GM19467 (cell line): ENCODE data around the gene GRHL1.

ENCODE experiments used
- ATAC-seq: cut with Tn5 transposase; IDR thresholded peaks from one replicate; pipeline ENCODE4 v1.9.1; 2021; ENCODE audit warnings: mild to moderate bottlenecking, moderate library complexity; ENCODE audit not compliant: unreplicated experiment

GRHL1 gene

GRCh38 chr2:9949239-9949991 is 2.1 kb upstream of the GRHL1 start:
- no peak for ATAC-seq

- no peak for ATAC-seq
These were observed 1.4 kb upstream of the GRHL1 start for GRCh38 chr2:9949992-9950520.

GRCh38 chr2:9950521-9951271 is 797 bp upstream of the GRHL1 start:
- ATAC-seq: peak; percentile 34

GRCh38 chr2:9951272-9951521 is 296 bp upstream of the GRHL1 start:
- no peak for ATAC-seq

- no peak for ATAC-seq
These were observed 819 bp downstream of the GRHL1 start for GRCh38 chr2:9952286-9952737.

- no peak for ATAC-seq
These were observed 1.5 kb downstream of the GRHL1 start for GRCh38 chr2:9952856-9953503.

GRCh38 chr2:9954136-9954535 is 2.6 kb downstream of the GRHL1 start:
- no peak for ATAC-seq

- ATAC-seq: no peak
These were observed 6.6 kb downstream of the GRHL1 start for GRCh38 chr2:9958057-9958456.

- no peak for ATAC-seq
These were observed 7.8 kb downstream of the GRHL1 start for GRCh38 chr2:9959262-9959661.

GRCh38 chr2:9961013-9961412 is 9.5 kb downstream of the GRHL1 start:
- ATAC-seq: no peak

- ATAC-seq: no peak
These were observed 13.0 kb downstream of the GRHL1 start for GRCh38 chr2:9964334-9964980.

- ATAC-seq: no peak
These were observed 13.8 kb downstream of the GRHL1 start for GRCh38 chr2:9965119-9965822.

GRCh38 chr2:9966491-9967022 is 15.1 kb downstream of the GRHL1 start:
- no peak for ATAC-seq

- ATAC-seq: no peak
These were observed 15.7 kb downstream of the GRHL1 start for GRCh38 chr2:9967053-9967775.

- no peak for ATAC-seq
These were observed 17.3 kb downstream of the GRHL1 start for GRCh38 chr2:9968553-9969497.

GRCh38 chr2:9970200-9971044 is 18.9 kb downstream of the GRHL1 start:
- no peak for ATAC-seq

- ATAC-seq: no peak
These were observed 19.8 kb downstream of the GRHL1 start for GRCh38 chr2:9971105-9971818.
